B cell (primary cell): ENCODE results near the gene NSFL1C. TPM values are rescaled to one million over a fixed set of nuclear protein-coding genes. Genes with fewer than 3 reads are reported as not detected.

Source experiments
- ATAC-seq: fragments of 200-7000 bp; cut with Tn5 transposase; one replicate; pipeline ENCODE4 v1.10.0; 2021; ENCODE audit warnings: low read depth, mild to moderate bottlenecking, moderate number of reproducible peaks, moderate library complexity
- CTCF ChIA-PET: fragments of 350-600 bp; sonication (Branson Sonifier 250); formaldehyde crosslinking; loops from one replicate; lab custom pipeline; 2021; ENCODE audit warnings: antibody characterized with exemption, inconsistent platforms; lab: Charles Lee
- POLR2A ChIA-PET: fragments of 350-600 bp; sonication (Branson Sonifier 250); formaldehyde crosslinking; loops from one replicate; lab custom pipeline; 2021; ENCODE audit warnings: antibody characterized with exemption; lab: Charles Lee
- DNase-seq: peaks from one replicate; pipeline ENCODE4 v3.0.0; 2013
- H2AFZ ChIP-seq: 2 replicates; pipeline ENCODE4 v1.6.1; 2012; ENCODE audit warnings: mild to moderate bottlenecking, low read depth, low read length; ENCODE audit not compliant: insufficient read depth, poor library complexity, severe bottlenecking
- H3K27ac ChIP-seq, 2 donors: 1 replicate in 1 of 2; 2 replicates in 1 of 2; pipeline ENCODE4 v1.5.1; 2012 to 2013; ENCODE audit warnings: low read length in 2 of 2, mild to moderate bottlenecking in 2 of 2, moderate library complexity in 1 of 2
- H3K27me3 ChIP-seq, 4 experiments: fragments of 200-600 bp in 1 of 4; sonication (generic) in 1 of 4; replicated peaks in 1 of 4; 1 replicate in 2 of 4; 2 replicates in 2 of 4; pipeline versions ENCODE4 v1.6.1 to v1.7.0; 2013 to 2016; ENCODE audit warnings: low read length in 3 of 4, mild to moderate bottlenecking in 2 of 4, mixed read lengths in 1 of 4, moderate library complexity in 1 of 4; ENCODE audit not compliant: insufficient read depth in 4 of 4, control insufficient read depth in 3 of 4; ENCODE audit errors: control extremely low read depth in 1 of 4
- H3K36me3 ChIP-seq, 2 experiments: replicated peaks in 1 of 2; 1 replicate in 1 of 2; 2 replicates in 1 of 2; pipeline versions ENCODE4 v1.6.1 to v1.7.1; 2013; ENCODE audit warnings: low read length in 1 of 2; ENCODE audit not compliant: insufficient read depth in 2 of 2, control insufficient read depth in 1 of 2; ENCODE audit errors: control extremely low read depth in 1 of 2, extremely low read depth in 1 of 2
- H3K4me1 ChIP-seq, 2 donors: fragments of 200-600 bp in 1 of 2; sonication (generic) in 1 of 2; 1 replicate in 1 of 2; 2 replicates in 1 of 2; pipeline versions ENCODE4 v1.5.1 to v1.6.1; 2013 to 2017; ENCODE audit warnings: low read length in 2 of 2; ENCODE audit not compliant: control insufficient read depth in 2 of 2, insufficient read depth in 2 of 2
- H3K4me2 ChIP-seq: replicated peaks from 2 replicates; pipeline ENCODE3; 2012; ENCODE audit warnings: mild to moderate bottlenecking, low read depth, low read length; ENCODE audit not compliant: poor library complexity, severe bottlenecking
- H3K4me3 ChIP-seq, 5 experiments: fragments of 200-600 bp in 1 of 5; sonication (generic) in 1 of 5; 1 replicate in 3 of 5; 2 replicates in 2 of 5; pipeline versions ENCODE4 v1.5.1 to v1.7.0; 2011 to 2016; ENCODE audit warnings: low read length in 4 of 5, mild to moderate bottlenecking in 4 of 5, low read depth in 2 of 5, control low read depth in 1 of 5, moderate library complexity in 1 of 5; ENCODE audit not compliant: insufficient read depth in 1 of 5; ENCODE audit errors: control extremely low read depth in 1 of 5, extremely low read depth in 1 of 5
- H3K79me2 ChIP-seq: fragments of 200-600 bp; sonication (generic); one replicate; pipeline ENCODE4 v1.6.0; 2016; ENCODE audit warnings: low read length; ENCODE audit not compliant: control insufficient read depth, insufficient read depth
- H3K9ac ChIP-seq: fragments of 200-600 bp; sonication (generic); 2 replicates; pipeline ENCODE4 v1.6.1; 2017; ENCODE audit warnings: mild to moderate bottlenecking, low read length, moderate library complexity
- H3K9me3 ChIP-seq, 3 donors: one replicate each; pipeline versions ENCODE4 v1.6.1 to v1.7.1; 2013; ENCODE audit warnings: low read length in 2 of 3; ENCODE audit not compliant: control insufficient read depth in 2 of 3, insufficient read depth in 1 of 3; ENCODE audit errors: control extremely low read depth in 1 of 3
- H4K20me1 ChIP-seq: 2 replicates; pipeline ENCODE4 v1.6.0; 2012; ENCODE audit warnings: mild to moderate bottlenecking, low read length; ENCODE audit not compliant: insufficient read depth, control insufficient read depth, poor library complexity, severe bottlenecking
- H3K27ac Mint-ChIP-seq: one replicate; pipeline ENCODE4 v1.8.0; 2021; ENCODE audit warnings: mixed read lengths
- H3K27me3 Mint-ChIP-seq: one replicate; pipeline ENCODE4 v1.8.0; 2021; ENCODE audit warnings: mixed read lengths
- H3K4me1 Mint-ChIP-seq: one replicate; pipeline ENCODE4 v1.8.0; 2021; ENCODE audit warnings: mixed read lengths
- H3K4me3 Mint-ChIP-seq: one replicate; pipeline ENCODE4 v1.8.0; 2021; ENCODE audit warnings: mixed read lengths
- H3K9me3 Mint-ChIP-seq: one replicate; pipeline ENCODE4 v1.8.0; 2022; ENCODE audit warnings: mixed read lengths; ENCODE audit not compliant: insufficient read depth
- CTCF ChIP-seq: fragments of 200-600 bp; IDR thresholded peaks from one replicate; pipeline ENCODE4 v1.8.0; 2022; ENCODE audit warnings: antibody characterized with exemption, mild to moderate bottlenecking
- EZH2 ChIP-seq: IDR thresholded peaks from 2 replicates; pipeline ENCODE4 v1.6.1; 2012; ENCODE audit warnings: borderline replicate concordance, low read depth, mild to moderate bottlenecking, moderate library complexity, low read length; ENCODE audit not compliant: insufficient read depth, poor library complexity, severe bottlenecking
- WGBS: methylation state at CpG from one replicate; pipeline ENCODE4 v1.1.5; 2013; ENCODE audit warnings: missing lambda C conversion rate; ENCODE audit not compliant: insufficient coverage; 5-methylcytosine and 5-hydroxymethylcytosine counted together
- intact Hi-C: fragments of 100-400 bp; cut with micrococcal nuclease; formaldehyde crosslinking; loops from one replicate; pipeline ENCODE4 v1.10.0; 2022
- polyA plus RNA-seq: library from polyadenylated mRNA; depleted of rRNA; stranded (reverse); fragments of >200 nt; gene quantifications from 2 replicates; pipeline ENCODE4 v1.2.3, GENCODE V29; 2012
- total RNA-seq, 2 donors: library from RNA; stranded (reverse); fragments of 120-200 nt in 1 of 2; gene quantifications; 1 replicate in 1 of 2; 2 replicates in 1 of 2; pipeline versions ENCODE4 v1.2.3 to v1.2.4, GENCODE V29; 2013 to 2022

Gene NSFL1C
- total and polyA plus RNA-seq, 2 donors (not counting 1 experiment from before 2014, with no cell fraction given): 24.1 to 80.3 TPM

- Mint-ChIP-seq H3K4me3 (no peak overlapping the region), H3K9me3 (no peaks in the 10 kb centered on the region), H3K27me3 (peaks cover 45% of the 10 kb centered on the region), H3K4me1 (peaks cover 11% of the 10 kb centered on the region), H3K27ac (no peak overlapping the region)
- Histone ChIP-seq H3K4me3 (no peak overlapping the region), H3K79me2 (no peaks in the 10 kb centered on the region), H3K27me3 (no peaks in the 10 kb centered on the region), H3K36me3 (no peaks in the 10 kb centered on the region), H3K4me1 (peaks cover 8 to 9% of the 10 kb centered on the region in 2 donors), H4K20me1 (no peaks in the 10 kb centered on the region), H3K27ac (no peak overlapping the region), H3K4me2 (no peak overlapping the region), H3K9ac (no peak overlapping the region), H3K9me3 (peaks cover 0 to 4% (median 0%) of the 10 kb centered on the region in 3 donors), H2AFZ (no peak overlapping the region)
- TF ChIP-seq CTCF: no peak
- TF ChIP-seq EZH2: no peak
- intact Hi-C loops: no loop called here
- no CpG with 5 or more reads among the region's 2 CpGs for WGBS
- CTCF ChIA-PET: interaction anchor here (1.3 to 2.3 kb wide), 2 partner anchors 13 to 17 kb away, joined by 3 to 12 read pairs; no protein-coding TSS in a partner anchor
- POLR2A ChIA-PET: no interaction called here
- DNase-seq: no peak
- no peak for ATAC-seq
Measured at GRCh38 chr20:1486566-1486965, 19.9 kb upstream of the NSFL1C start.

- Histone ChIP-seq H3K4me3 (no peak overlapping the region), H3K9ac (no peak overlapping the region), H3K36me3 (no peaks in the 10 kb centered on the region), H2AFZ (no peak overlapping the region), H4K20me1 (no peaks in the 10 kb centered on the region), H3K4me2 (no peak overlapping the region), H3K27me3 (no peaks in the 10 kb centered on the region), H3K9me3 (peaks cover 0 to 4% (median 0%) of the 10 kb centered on the region in 3 donors), H3K79me2 (no peaks in the 10 kb centered on the region), H3K27ac (no peak overlapping the region), H3K4me1 (no peaks in the 10 kb centered on the region)
- Mint-ChIP-seq H3K4me3 (no peak overlapping the region), H3K27me3 (peaks cover 53% of the 10 kb centered on the region), H3K4me1 (peaks cover 2% of the 10 kb centered on the region), H3K27ac (no peak overlapping the region), H3K9me3 (no peaks in the 10 kb centered on the region)
- ChIA-PET POLR2A (no interaction called here), CTCF (interaction anchor here (2.3 kb wide), 1 partner anchor 19 kb away, joined by 12 read pairs; no protein-coding TSS in a partner anchor)
- 60% methylated on average over 2 of the region's 5 CpGs for WGBS
- ATAC-seq: no peak
- no peak for DNase-seq
- intact Hi-C loops: no loop called here
- no peak for TF ChIP-seq CTCF
Measured at GRCh38 chr20:1484438-1485116, 17.9 kb upstream of the NSFL1C start.
